Transverse colon (tissue), 3 donors: ENCODE results near the gene CYSTM1.

Source experiments
- CTCF ChIP-seq, 5 experiments: fragments of 200-600 bp in 3 of 5; fragments of 450-650 bp in 2 of 5; sonication (generic) in 3 of 5; IDR thresholded peaks; 1 replicate in 2 of 5; 2 replicates in 3 of 5; pipeline ENCODE4 v1.5.1; 2016 to 2017; ENCODE audit warnings: antibody characterized with exemption in 5 of 5, inconsistent platforms in 3 of 5, mild to moderate bottlenecking in 2 of 5, moderate library complexity in 1 of 5
- POLR2A ChIP-seq: fragments of 450-650 bp; IDR thresholded peaks from one replicate; pipeline ENCODE4 v1.6.1; 2016; ENCODE audit warnings: antibody characterized with exemption, mild to moderate bottlenecking, moderate library complexity

GRCh38 chr5:140143521-140144258 lies 31.3 kb upstream of the CYSTM1 start:
- TF ChIP-seq POLR2A (no peak), CTCF (IDR thresholded peaks at IDR 0.05) (no peak)
